ENCODE data around the gene LIN52.
A peak's percentile ranks its signal among the peaks of the same experiment; 100 is the strongest.
"Not testable (repeated sequence)": the region's sequence is repeated elsewhere in the genome, so short reads cannot be mapped to it uniquely, and the experiment has no call there.

The LIN52 gene

GRCh38 chr14:74081491-74081890, 3.3 kb upstream of the LIN52 start:
- H3K4me3 Mint-ChIP-seq: no peak overlapping the region
- H3K27ac Mint-ChIP-seq: no peak overlapping the region
- H3K9me3 Mint-ChIP-seq: no peaks in the 10 kb centered on the region
- no peaks in the 10 kb centered on the region for H3K27me3 Mint-ChIP-seq
- peaks cover 25% of the 10 kb centered on the region for H3K4me1 Mint-ChIP-seq (ENCODE audit: low read depth)
- H3K36me3 Mint-ChIP-seq (ENCODE audit: low read depth): peaks cover 15% of the 10 kb centered on the region
- intact Hi-C loops (cut with micrococcal nuclease): loop anchor here (10.0 kb wide), 1 partner anchor 683 kb away; the partner anchor contains the start of gene YLPM1

DNA sequence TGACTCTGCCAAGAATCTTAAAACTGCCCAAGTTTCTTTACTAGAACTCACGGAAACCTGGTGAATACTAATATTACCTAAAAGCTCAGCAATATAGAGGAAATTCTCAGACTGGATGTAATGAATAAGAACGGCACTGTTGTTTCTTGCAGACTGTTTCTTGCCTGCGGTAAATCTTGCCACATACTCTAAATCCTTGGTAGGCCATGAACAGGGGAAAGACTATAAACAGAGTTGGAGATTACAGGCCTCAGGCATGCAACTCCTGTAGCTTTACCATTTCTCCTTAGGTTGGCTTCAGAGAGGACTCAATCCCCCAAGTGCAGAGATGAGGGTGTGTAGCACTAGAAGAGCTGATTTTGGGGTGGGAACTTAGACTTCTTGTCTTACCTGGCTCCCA, 1.6 kb upstream of the LIN52 start:
- H3K36me3 Mint-ChIP-seq (ENCODE audit: low read depth): peaks cover 15% of the 10 kb centered on the region
- H3K4me1 Mint-ChIP-seq (ENCODE audit: low read depth): peaks cover 27% of the 10 kb centered on the region
- no peaks in the 10 kb centered on the region for H3K9me3 Mint-ChIP-seq
- H3K4me3 Mint-ChIP-seq: no peak overlapping the region
- intact Hi-C loops (cut with micrococcal nuclease): loop anchor here (10.0 kb wide), 1 partner anchor 682 kb away; the partner anchor contains the start of gene YLPM1
- H3K27ac Mint-ChIP-seq: no peak overlapping the region
- H3K27me3 Mint-ChIP-seq: no peaks in the 10 kb centered on the region

GRCh38 chr14:74083784-74084276, 926 bp upstream of the LIN52 start:
- Mint-ChIP-seq H3K27me3 (no peaks in the 10 kb centered on the region), H3K36me3 (ENCODE audit: low read depth) (peaks cover 15% of the 10 kb centered on the region), H3K9me3 (no peaks in the 10 kb centered on the region), H3K4me3 (peak overlapping the region; percentile 87), H3K27ac (peak overlapping the region; percentile 89), H3K4me1 (ENCODE audit: low read depth) (peaks cover 29% of the 10 kb centered on the region)
- intact Hi-C loops (cut with micrococcal nuclease): loop anchor here (2.0 to 10.0 kb wide), 2 partner anchors 65 to 681 kb away; partner anchors contain the start of genes BBOF1, ENTPD5 and YLPM1

GRCh38 chr14:74085047-74085637, 386 bp downstream of the LIN52 start:
- Mint-ChIP-seq H3K4me1 (ENCODE audit: low read depth) (peaks cover 34% of the 10 kb centered on the region), H3K9me3 (no peaks in the 10 kb centered on the region), H3K27ac (peak overlapping the region; percentile 89), H3K4me3 (peak overlapping the region; percentile 87), H3K36me3 (ENCODE audit: low read depth) (peaks cover 15% of the 10 kb centered on the region), H3K27me3 (no peaks in the 10 kb centered on the region)
- intact Hi-C loops (cut with micrococcal nuclease): loop anchor here (2.0 to 10.0 kb wide), 2 partner anchors 66 to 680 kb away; partner anchors contain the start of genes BBOF1, ENTPD5 and YLPM1

DNA sequence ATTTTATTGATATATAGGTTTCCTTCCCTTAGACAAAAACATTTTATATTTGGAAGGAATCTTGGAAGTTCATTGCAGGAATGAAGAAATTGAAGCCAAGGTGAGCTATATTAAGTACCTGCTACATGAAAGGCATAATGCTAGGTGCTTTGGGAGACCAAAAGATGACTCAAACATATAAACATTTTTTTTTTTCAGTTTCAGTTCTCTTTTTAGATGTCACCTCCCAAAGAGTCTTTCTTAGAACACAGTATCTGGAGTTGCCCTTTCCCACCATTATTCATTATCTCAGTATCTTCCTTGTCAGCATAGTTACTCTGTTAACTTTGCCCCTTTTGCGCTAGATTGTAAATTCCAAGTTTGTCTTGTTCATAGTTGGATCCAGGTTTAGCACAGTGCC, 1.1 kb downstream of the LIN52 start:
- Mint-ChIP-seq H3K4me1 (ENCODE audit: low read depth) (peaks cover 34% of the 10 kb centered on the region), H3K27ac (no peak overlapping the region), H3K27me3 (no peaks in the 10 kb centered on the region), H3K4me3 (peak overlapping the region; percentile 87), H3K9me3 (no peaks in the 10 kb centered on the region), H3K36me3 (ENCODE audit: low read depth) (peaks cover 17% of the 10 kb centered on the region)
- intact Hi-C loops (cut with micrococcal nuclease): loop anchor here (2.0 to 10.0 kb wide), 2 partner anchors 67 to 679 kb away; partner anchors contain the start of genes BBOF1, ENTPD5 and YLPM1

GRCh38 chr14:74089251-74090020, 4.7 kb downstream of the LIN52 start:
- no peak overlapping the region for H3K27ac Mint-ChIP-seq
- no peak overlapping the region for H3K4me3 Mint-ChIP-seq
- H3K27me3 Mint-ChIP-seq: no peaks in the 10 kb centered on the region
- H3K9me3 Mint-ChIP-seq: no peaks in the 10 kb centered on the region
- peaks cover 27% of the 10 kb centered on the region for H3K36me3 Mint-ChIP-seq (ENCODE audit: low read depth)
- peaks cover 21% of the 10 kb centered on the region for H3K4me1 Mint-ChIP-seq (ENCODE audit: low read depth)
- intact Hi-C loops (cut with micrococcal nuclease): loop anchor here (10.0 kb wide), 1 partner anchor 675 kb away; the partner anchor contains the start of gene YLPM1

DNA sequence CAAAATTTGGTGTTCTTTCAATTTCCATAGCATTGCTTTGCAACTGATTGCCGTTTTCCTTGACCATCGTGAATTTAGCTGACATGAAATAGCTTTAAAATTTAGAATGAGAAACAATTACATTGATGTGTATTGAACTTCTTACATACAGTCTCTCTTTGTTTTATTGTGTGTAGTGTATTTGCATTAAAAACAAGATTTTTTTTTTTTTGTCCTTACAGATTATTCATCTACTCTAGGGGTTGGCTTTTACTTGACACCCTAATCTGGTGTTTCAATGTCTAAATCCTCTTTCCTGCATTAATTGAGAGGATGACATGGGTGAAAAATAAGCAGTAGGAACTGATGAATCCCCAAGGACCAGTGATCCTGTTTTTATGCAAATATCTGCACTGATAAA, 20.6 kb downstream of the LIN52 start:
- H3K9me3 Mint-ChIP-seq: no peaks in the 10 kb centered on the region
- H3K27ac Mint-ChIP-seq: no peak overlapping the region
- H3K27me3 Mint-ChIP-seq: no peaks in the 10 kb centered on the region
- H3K4me3 Mint-ChIP-seq: no peak overlapping the region
- intact Hi-C loops (cut with micrococcal nuclease): no loop called here
- no peaks in the 10 kb centered on the region for H3K4me1 Mint-ChIP-seq (ENCODE audit: low read depth)
- peaks cover 44% of the 10 kb centered on the region for H3K36me3 Mint-ChIP-seq (ENCODE audit: low read depth)

DNA sequence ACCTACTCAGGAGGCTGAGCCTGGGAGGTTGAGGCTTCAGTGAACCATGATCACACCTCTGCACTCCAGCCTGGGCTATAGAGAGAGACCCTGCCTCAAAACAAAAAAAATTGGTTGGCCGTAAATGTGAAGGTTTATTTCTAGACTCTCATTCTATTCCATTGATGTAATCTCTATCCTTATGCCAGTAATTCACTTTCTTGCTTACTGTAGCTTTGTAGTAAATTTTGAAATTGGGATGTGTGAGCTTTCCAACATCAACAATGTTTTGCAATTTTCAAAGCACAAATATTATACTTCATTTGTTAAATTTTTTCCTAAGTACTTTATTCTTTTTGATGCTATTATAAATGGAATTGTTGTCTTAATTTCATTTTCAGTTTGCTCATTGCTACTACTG, 24.6 kb downstream of the LIN52 start:
- H3K4me1 Mint-ChIP-seq (ENCODE audit: low read depth): no peaks in the 10 kb centered on the region

DNA sequence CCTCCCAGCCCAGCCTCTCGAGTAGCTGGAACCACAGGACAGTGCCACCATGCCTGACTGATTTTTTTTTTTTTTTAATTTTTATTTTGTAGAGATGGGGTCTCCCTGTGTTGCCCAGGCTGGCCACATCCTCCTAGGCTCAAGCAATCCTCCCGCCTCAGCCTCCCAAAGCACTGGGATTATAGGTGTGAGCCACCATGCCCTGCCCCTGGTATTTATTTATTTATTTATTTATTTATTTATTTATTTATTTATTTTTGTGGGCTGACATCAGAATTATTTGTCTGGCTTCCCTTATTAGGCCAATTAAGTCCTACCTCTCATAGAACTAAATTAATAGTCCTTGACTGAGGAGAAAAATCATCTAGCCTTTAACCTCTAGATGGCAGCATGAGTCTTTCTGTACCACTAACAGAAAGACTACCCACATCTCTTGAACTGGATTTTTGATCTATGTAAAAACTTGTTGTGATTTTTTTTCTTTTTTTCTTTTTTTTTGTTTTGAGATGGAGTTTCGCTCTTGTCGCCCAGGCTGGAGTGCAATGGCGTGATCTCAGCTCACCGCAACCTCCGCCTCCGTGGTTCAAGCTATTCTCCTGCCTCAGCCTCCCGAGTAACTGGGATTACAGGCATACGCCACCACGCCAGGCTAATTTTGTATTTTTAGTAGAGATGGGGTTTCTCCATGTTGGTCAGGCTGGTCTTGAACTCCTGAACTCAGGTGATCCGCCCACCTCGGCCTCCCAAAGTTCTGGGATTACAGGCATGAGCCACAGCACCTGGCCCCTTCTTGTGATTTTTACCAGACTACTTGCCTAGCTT, 26.9 kb downstream of the LIN52 start:
- H3K27me3 Mint-ChIP-seq; H3K27ac Mint-ChIP-seq; H3K4me3 Mint-ChIP-seq; H3K4me1 Mint-ChIP-seq (ENCODE audit: low read depth); H3K9me3 Mint-ChIP-seq: not testable (repeated sequence)
- peaks cover 23% of the 10 kb centered on the region for H3K36me3 Mint-ChIP-seq (ENCODE audit: low read depth)
- intact Hi-C loops (cut with micrococcal nuclease): loop anchor here (1.0 kb wide), 1 partner anchor 140 kb away; no protein-coding TSS in a partner anchor

More for the DNA sequence above, 24.6 kb downstream of the LIN52 start:
- Mint-ChIP-seq H3K27ac (no peak overlapping the region), H3K36me3 (ENCODE audit: low read depth) (peaks cover 36% of the 10 kb centered on the region), H3K27me3 (no peaks in the 10 kb centered on the region), H3K9me3 (no peaks in the 10 kb centered on the region), H3K4me3 (no peak overlapping the region)
- intact Hi-C loops (cut with micrococcal nuclease): no loop called here

- H3K4me3 Mint-ChIP-seq; H3K27me3 Mint-ChIP-seq; intact Hi-C loops (cut with micrococcal nuclease); H3K36me3 Mint-ChIP-seq (ENCODE audit: low read depth); H3K27ac Mint-ChIP-seq; H3K9me3 Mint-ChIP-seq: not testable (repeated sequence)
- peaks cover 19% of the 10 kb centered on the region for H3K4me1 Mint-ChIP-seq (ENCODE audit: low read depth)
These were observed 40.7 kb downstream of the LIN52 start for GRCh38 chr14:74125487-74125886.

DNA sequence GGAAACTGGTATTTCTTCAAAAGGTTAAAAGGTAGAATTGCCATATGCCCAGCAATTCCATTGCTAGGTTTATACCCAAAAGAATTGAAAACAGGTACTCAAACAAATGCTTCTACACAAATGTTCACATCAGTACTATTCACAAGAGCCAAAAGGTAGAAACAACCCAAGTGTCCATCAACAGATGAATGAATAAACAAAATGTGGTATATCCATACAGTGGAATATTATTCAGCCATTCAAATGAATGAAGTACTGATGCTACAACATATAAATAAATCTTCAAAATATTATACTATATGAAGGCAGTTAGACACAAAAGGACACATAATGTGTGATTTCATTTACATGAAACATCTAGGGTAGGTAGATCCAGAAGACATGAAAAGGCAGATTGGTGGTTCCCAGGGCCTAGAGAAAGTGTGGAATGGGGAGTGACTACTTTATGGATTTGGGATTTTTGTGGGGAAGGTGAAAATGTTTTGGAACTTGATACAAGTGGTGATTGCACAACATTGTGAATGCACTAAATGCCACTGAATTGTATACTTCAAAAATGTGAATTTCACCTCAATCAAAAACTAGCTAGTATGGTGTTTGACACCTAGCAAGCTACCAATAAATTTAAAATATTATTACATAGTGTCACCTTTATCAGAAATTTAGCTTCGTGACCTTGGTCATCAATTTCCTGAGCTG, 41.7 kb downstream of the LIN52 start:
- intact Hi-C loops (cut with micrococcal nuclease): no loop called here
- no peaks in the 10 kb centered on the region for H3K9me3 Mint-ChIP-seq
- no peak overlapping the region for H3K27ac Mint-ChIP-seq
- H3K27me3 Mint-ChIP-seq: no peaks in the 10 kb centered on the region
- H3K4me1 Mint-ChIP-seq (ENCODE audit: low read depth): peaks cover 19% of the 10 kb centered on the region
- no peak overlapping the region for H3K4me3 Mint-ChIP-seq
- H3K36me3 Mint-ChIP-seq (ENCODE audit: low read depth): no peaks in the 10 kb centered on the region

- peak overlapping the region; percentile 23 for H3K27ac Mint-ChIP-seq
These were observed 42.9 kb downstream of the LIN52 start for GRCh38 chr14:74127634-74128033.

DNA sequence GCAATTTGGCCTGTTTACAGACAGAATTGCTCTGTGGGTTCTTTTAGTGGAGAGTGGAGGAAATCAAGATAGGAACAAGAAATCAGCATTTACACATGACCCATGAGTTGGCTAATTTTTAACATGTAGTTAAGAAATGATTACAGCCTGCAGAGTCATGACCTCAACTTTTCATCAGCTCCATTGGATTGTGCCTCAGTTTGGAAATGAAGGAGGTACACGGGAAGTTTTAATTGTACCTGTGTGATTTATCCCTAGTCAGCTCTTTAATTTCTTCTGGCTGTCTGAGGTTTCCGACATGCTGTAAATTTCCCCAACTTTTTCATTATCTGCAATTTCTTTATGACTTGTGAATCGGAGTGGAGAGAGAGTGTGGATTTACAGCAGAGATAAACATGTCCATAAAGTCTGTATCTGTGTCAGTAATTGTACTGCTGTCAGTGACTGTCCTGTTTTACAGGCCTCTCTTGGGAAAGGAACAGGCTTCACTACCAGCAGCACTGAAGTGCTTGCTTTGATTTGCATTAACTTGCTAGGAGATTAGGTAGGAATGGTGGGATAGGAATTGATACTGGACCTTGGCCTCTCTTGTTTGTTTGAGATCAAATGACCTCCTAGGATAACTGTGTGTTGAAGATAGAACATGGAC, 49.2 kb downstream of the LIN52 start:
- H3K27ac Mint-ChIP-seq: no peak overlapping the region
- no peak overlapping the region for H3K4me3 Mint-ChIP-seq
- H3K36me3 Mint-ChIP-seq (ENCODE audit: low read depth): no peaks in the 10 kb centered on the region
- intact Hi-C loops (cut with micrococcal nuclease): no loop called here
- no peaks in the 10 kb centered on the region for H3K9me3 Mint-ChIP-seq
- no peaks in the 10 kb centered on the region for H3K27me3 Mint-ChIP-seq
- H3K4me1 Mint-ChIP-seq (ENCODE audit: low read depth): peaks cover 28% of the 10 kb centered on the region

More at GRCh38 chr14:74127634-74128033, 42.9 kb downstream of the LIN52 start:
- Mint-ChIP-seq H3K27me3 (no peaks in the 10 kb centered on the region), H3K4me3 (no peak overlapping the region), H3K9me3 (no peaks in the 10 kb centered on the region), H3K36me3 (ENCODE audit: low read depth) (no peaks in the 10 kb centered on the region), H3K4me1 (ENCODE audit: low read depth) (peaks cover 19% of the 10 kb centered on the region)
- intact Hi-C loops (cut with micrococcal nuclease): no loop called here

Measured in dendritic cell treated with granulocyte-macrophage colony-stimulating factor and Interleukin-4, amounts not matched to agents 40 ng/mL and 50 ng/mL, for 4 days (primary cell).